ENCODE results near the gene DDTL. TPM values are rescaled to one million over a fixed set of nuclear protein-coding genes. Genes with fewer than 3 reads are reported as not detected.

DDTL gene
- total and polyA plus RNA-seq, 4 donors, result 6.3 to 18.7 (median 8.2) TPM

- no peak overlapping the region for H3K4me3 ChIP-seq (ENCODE audit: low read depth in 1 of 3, low read length in 3 of 3)
- TF ChIP-seq GABPA (IDR thresholded peaks at IDR 0.05 in 1 of 2, conservative IDR thresholded peaks at IDR 0.05 in 1 of 2) (no peak), HNF4A (conservative IDR thresholded peaks at IDR 0.05) (peak in 1 of 2 donors; percentile 30), ATF3 (IDR thresholded peaks at IDR 0.05) (no peak)
- no peak for DNase-seq (ENCODE audit: low spot score)
- H3K9ac ChIP-seq (ENCODE audit: low read depth in 1 of 2, low read length in 2 of 2), result no peak overlapping the region
- peaks cover 0 to 15% (median 10%) of the 10 kb centered on the region in 4 donors for H3K4me1 ChIP-seq (ENCODE audit: control insufficient read depth in 4 of 4, insufficient read depth in 4 of 4, low read length in 3 of 4)
- WGBS, result 79% methylated on average over 8 of the region's 8 CpGs
- H3K27me3 ChIP-seq (ENCODE audit: control insufficient read depth in 4 of 4, insufficient read depth in 4 of 4, low read length in 3 of 4), result no peaks in the 10 kb centered on the region
- H3K9me3 ChIP-seq (ENCODE audit: control insufficient read depth in 4 of 4, low read length in 3 of 4), result no peaks in the 10 kb centered on the region
- no peaks in the 10 kb centered on the region for H3K36me3 ChIP-seq (ENCODE audit: control insufficient read depth in 4 of 4, insufficient read depth in 3 of 4, low read depth in 1 of 4, low read length in 3 of 4)
- no peak overlapping the region for H3K27ac ChIP-seq (ENCODE audit: low read depth in 1 of 2, low read length in 2 of 2)
Measured at GRCh38 chr22:24007253-24008021, 40.7 kb downstream of the DDTL start.

GRCh38 chr22:24008022-24008283, 41.3 kb downstream of the DDTL start:
- Histone ChIP-seq H3K9me3 (ENCODE audit: control insufficient read depth in 4 of 4, low read length in 3 of 4) (no peaks in the 10 kb centered on the region), H3K4me1 (ENCODE audit: control insufficient read depth in 4 of 4, insufficient read depth in 4 of 4, low read length in 3 of 4) (peaks cover 0 to 16% (median 11%) of the 10 kb centered on the region in 4 donors), H3K27ac (ENCODE audit: low read depth in 1 of 2, low read length in 2 of 2) (no peak overlapping the region), H3K4me3 (ENCODE audit: low read depth in 1 of 3, low read length in 3 of 3) (no peak overlapping the region), H3K27me3 (ENCODE audit: control insufficient read depth in 4 of 4, insufficient read depth in 4 of 4, low read length in 3 of 4) (no peaks in the 10 kb centered on the region), H3K36me3 (ENCODE audit: control insufficient read depth in 4 of 4, insufficient read depth in 3 of 4, low read depth in 1 of 4, low read length in 3 of 4) (no peaks in the 10 kb centered on the region), H3K9ac (ENCODE audit: low read depth in 1 of 2, low read length in 2 of 2) (no peak overlapping the region)
- no peak for DNase-seq (ENCODE audit: low spot score)
- TF ChIP-seq RAD21 (IDR thresholded peaks at IDR 0.05) (no peak), CTCF (IDR thresholded peaks at IDR 0.05; ENCODE audit: low read depth, low read length, missing input control) (no peak), SP1 (IDR thresholded peaks at IDR 0.05) (no peak), ZBTB33 (IDR thresholded peaks at IDR 0.05) (no peak), TAF1 (conservative IDR thresholded peaks at IDR 0.05) (no peak), HNF4A (conservative IDR thresholded peaks at IDR 0.05) (no peak), JUND (IDR thresholded peaks at IDR 0.05) (no peak), EGR1 (IDR thresholded peaks at IDR 0.05; ENCODE audit: low read depth in 2 of 2) (no peak), RXRA (IDR thresholded peaks at IDR 0.05) (no peak), MAX (IDR thresholded peaks at IDR 0.05) (no peak), REST (IDR thresholded peaks at IDR 0.05) (no peak), FOXA1 (IDR thresholded peaks at IDR 0.05) (no peak), FOXA2 (IDR thresholded peaks at IDR 0.05) (no peak), YY1 (IDR thresholded peaks at IDR 0.05) (no peak), HNF4G (IDR thresholded peaks at IDR 0.05) (no peak), ATF3 (IDR thresholded peaks at IDR 0.05) (no peak), NR2F2 (IDR thresholded peaks at IDR 0.05) (no peak), GABPA (IDR thresholded peaks at IDR 0.05 in 1 of 2, conservative IDR thresholded peaks at IDR 0.05 in 1 of 2) (no peak)
- 93% methylated on average over 1 of the region's 1 CpG for WGBS

Data from liver (tissue), 9 donors.